Parathyroid adenoma (tissue), 2 donors: ENCODE measurements around the gene OR5AN1.

ENCODE experiments used
- H2AFZ ChIP-seq: fragments of 300-600 bp; sonication (generic); one replicate; pipeline ENCODE4 v1.7.0; 2017; ENCODE audit warnings: antibody characterized with exemption, mild to moderate bottlenecking
- H3K27ac ChIP-seq: fragments of 300-600 bp; sonication (generic); one replicate; pipeline ENCODE4 v1.7.0; 2017
- H3K27me3 ChIP-seq: fragments of 300-600 bp; sonication (generic); one replicate; pipeline ENCODE4 v1.7.0; 2017; ENCODE audit warnings: low read length; ENCODE audit not compliant: control insufficient read depth, insufficient read depth
- H3K36me3 ChIP-seq: fragments of 300-600 bp; sonication (generic); one replicate; pipeline ENCODE4 v1.7.0; 2017; ENCODE audit warnings: low read length; ENCODE audit not compliant: control insufficient read depth, insufficient read depth
- H3K4me1 ChIP-seq: fragments of 300-600 bp; sonication (generic); one replicate; pipeline ENCODE4 v1.7.0; 2017; ENCODE audit warnings: control low read depth
- H3K4me2 ChIP-seq: fragments of 300-600 bp; sonication (generic); one replicate; pipeline ENCODE4 v1.7.0; 2017; ENCODE audit warnings: low read length
- H3K4me3 ChIP-seq: fragments of 300-600 bp; sonication (generic); one replicate; pipeline ENCODE4 v1.7.0; 2017; ENCODE audit warnings: low read depth, low read length
- H3K79me2 ChIP-seq: fragments of 300-600 bp; sonication (generic); one replicate; pipeline ENCODE4 v1.7.0; 2017; ENCODE audit warnings: control low read depth
- H3K9ac ChIP-seq: fragments of 300-600 bp; sonication (generic); one replicate; pipeline ENCODE4 v1.7.0; 2017; ENCODE audit warnings: mild to moderate bottlenecking
- H3K9me3 ChIP-seq: fragments of 300-600 bp; sonication (generic); one replicate; pipeline ENCODE4 v1.7.0; 2017; ENCODE audit warnings: low read length; ENCODE audit not compliant: control insufficient read depth
- TF ChIP-seq, protein P1 (sequence below): fragments of 300-600 bp; sonication (generic); IDR thresholded peaks from one replicate; pipeline ENCODE4 v1.7.0; 2017; ENCODE audit warnings: antibody characterized with exemption, mild to moderate bottlenecking
- donor health status: primary hyperparathyroidism.

The OR5AN1 gene

DNA sequence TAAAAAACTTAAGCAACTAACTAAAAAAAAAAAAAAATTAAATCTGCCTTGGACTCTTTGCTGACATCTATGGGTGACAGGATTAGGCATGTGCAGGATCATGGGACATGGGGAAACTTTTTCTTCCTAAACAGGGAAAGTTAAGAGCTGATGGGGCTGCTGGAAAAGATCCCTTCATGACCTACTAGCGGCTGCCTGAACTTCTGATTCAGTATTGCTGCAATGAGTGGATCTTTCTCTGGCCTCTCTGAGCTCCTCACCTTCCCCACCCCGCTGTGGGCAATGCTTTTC lies 42.5 kb downstream of the OR5AN1 start:
- H3K27ac ChIP-seq: no peak overlapping the region
- H3K79me2 ChIP-seq: no peaks in the 10 kb centered on the region
- no peaks in the 10 kb centered on the region for H3K4me1 ChIP-seq
- H2AFZ ChIP-seq: no peak overlapping the region
- H3K27me3 ChIP-seq: no peaks in the 10 kb centered on the region
- H3K9me3 ChIP-seq: no peaks in the 10 kb centered on the region
- H3K4me2 ChIP-seq: no peak overlapping the region
- H3K9ac ChIP-seq: no peak overlapping the region
- no peaks in the 10 kb centered on the region for H3K36me3 ChIP-seq
- TF ChIP-seq, protein P1, sequence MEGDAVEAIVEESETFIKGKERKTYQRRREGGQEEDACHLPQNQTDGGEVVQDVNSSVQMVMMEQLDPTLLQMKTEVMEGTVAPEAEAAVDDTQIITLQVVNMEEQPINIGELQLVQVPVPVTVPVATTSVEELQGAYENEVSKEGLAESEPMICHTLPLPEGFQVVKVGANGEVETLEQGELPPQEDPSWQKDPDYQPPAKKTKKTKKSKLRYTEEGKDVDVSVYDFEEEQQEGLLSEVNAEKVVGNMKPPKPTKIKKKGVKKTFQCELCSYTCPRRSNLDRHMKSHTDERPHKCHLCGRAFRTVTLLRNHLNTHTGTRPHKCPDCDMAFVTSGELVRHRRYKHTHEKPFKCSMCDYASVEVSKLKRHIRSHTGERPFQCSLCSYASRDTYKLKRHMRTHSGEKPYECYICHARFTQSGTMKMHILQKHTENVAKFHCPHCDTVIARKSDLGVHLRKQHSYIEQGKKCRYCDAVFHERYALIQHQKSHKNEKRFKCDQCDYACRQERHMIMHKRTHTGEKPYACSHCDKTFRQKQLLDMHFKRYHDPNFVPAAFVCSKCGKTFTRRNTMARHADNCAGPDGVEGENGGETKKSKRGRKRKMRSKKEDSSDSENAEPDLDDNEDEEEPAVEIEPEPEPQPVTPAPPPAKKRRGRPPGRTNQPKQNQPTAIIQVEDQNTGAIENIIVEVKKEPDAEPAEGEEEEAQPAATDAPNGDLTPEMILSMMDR: no peak
- no peak overlapping the region for H3K4me3 ChIP-seq

DNA sequence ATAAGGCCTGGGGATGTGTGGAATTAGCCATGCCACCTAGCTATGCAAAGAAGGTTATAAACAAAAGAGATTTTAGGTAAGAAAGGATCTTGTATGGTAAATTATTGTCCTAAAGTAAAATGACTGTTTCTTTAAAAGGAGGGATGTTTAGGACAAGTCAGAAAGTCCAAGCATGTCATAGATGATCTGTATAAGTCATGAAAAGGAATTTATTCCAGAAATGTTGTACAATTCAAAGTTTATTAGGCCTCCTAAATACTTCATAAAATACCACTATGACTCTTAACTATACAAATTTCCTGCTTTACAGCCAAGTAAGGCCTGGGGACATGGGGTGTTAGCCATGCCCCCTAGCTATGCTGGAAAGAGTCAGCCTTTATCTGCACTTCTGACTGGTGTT lies 44.9 kb downstream of the OR5AN1 start:
- no peaks in the 10 kb centered on the region for H3K27me3 ChIP-seq
- no peaks in the 10 kb centered on the region for H3K9me3 ChIP-seq
- TF ChIP-seq, protein P1: no peak
- H3K9ac ChIP-seq: no peak overlapping the region
- H3K4me2 ChIP-seq: no peak overlapping the region
- H3K79me2 ChIP-seq: no peaks in the 10 kb centered on the region
- H2AFZ ChIP-seq: no peak overlapping the region
- no peaks in the 10 kb centered on the region for H3K4me1 ChIP-seq
- no peak overlapping the region for H3K27ac ChIP-seq
- H3K36me3 ChIP-seq: no peaks in the 10 kb centered on the region
- no peak overlapping the region for H3K4me3 ChIP-seq

DNA sequence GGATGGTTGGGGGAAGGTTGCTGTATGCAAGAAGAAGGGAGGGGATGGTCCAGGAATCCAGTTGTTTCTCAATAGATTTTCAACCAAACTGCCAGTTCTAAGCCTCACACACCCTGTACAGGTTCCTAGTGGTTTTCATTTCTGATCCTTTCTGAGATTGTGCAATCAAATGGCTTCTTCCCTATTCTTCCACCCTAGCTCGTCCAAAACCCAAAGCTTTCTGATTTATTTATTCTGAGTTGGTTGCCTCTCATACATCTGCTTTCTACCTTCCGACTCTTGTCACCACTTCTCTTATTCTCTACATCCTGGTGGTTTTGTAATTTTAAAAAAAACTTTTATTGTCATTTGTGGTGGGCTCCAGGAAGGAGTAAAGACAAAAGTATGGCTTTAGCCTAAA lies 55.0 kb downstream of the OR5AN1 start:
- H3K4me1 ChIP-seq: no peaks in the 10 kb centered on the region
- H3K4me3 ChIP-seq: no peak overlapping the region
- no peak overlapping the region for H3K9ac ChIP-seq
- no peaks in the 10 kb centered on the region for H3K79me2 ChIP-seq
- H3K9me3 ChIP-seq: no peaks in the 10 kb centered on the region
- TF ChIP-seq, protein P1: no peak
- H3K27ac ChIP-seq: no peak overlapping the region
- no peak overlapping the region for H3K4me2 ChIP-seq
- no peak overlapping the region for H2AFZ ChIP-seq
- no peaks in the 10 kb centered on the region for H3K27me3 ChIP-seq
- H3K36me3 ChIP-seq: no peaks in the 10 kb centered on the region

DNA sequence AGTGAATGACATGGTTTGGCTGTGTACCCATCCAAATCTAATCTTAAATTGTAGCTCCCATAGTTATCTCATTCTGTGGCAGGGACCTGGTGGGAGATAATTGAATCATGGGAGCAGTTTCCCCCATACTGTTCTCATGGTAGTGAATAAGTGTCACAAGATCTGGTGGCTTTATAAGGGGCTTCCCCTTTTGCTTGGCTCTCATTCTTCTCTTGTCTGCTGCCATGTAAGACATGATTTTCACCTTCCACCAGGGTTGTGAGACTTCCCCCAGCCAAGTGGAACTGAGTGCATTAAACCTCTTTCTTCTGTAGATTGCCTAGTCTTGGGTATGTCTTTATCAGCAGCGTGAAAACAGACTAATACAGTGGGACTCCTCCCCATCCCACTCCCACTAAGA lies 56.4 kb downstream of the OR5AN1 start:
- no peaks in the 10 kb centered on the region for H3K27me3 ChIP-seq
- no peaks in the 10 kb centered on the region for H3K4me1 ChIP-seq
- no peak overlapping the region for H3K27ac ChIP-seq
- no peaks in the 10 kb centered on the region for H3K79me2 ChIP-seq
- H3K9me3 ChIP-seq: no peaks in the 10 kb centered on the region
- H3K9ac ChIP-seq: no peak overlapping the region
- no peak overlapping the region for H2AFZ ChIP-seq
- H3K4me3 ChIP-seq: no peak overlapping the region
- TF ChIP-seq, protein P1: no peak
- no peak overlapping the region for H3K4me2 ChIP-seq
- no peaks in the 10 kb centered on the region for H3K36me3 ChIP-seq

DNA sequence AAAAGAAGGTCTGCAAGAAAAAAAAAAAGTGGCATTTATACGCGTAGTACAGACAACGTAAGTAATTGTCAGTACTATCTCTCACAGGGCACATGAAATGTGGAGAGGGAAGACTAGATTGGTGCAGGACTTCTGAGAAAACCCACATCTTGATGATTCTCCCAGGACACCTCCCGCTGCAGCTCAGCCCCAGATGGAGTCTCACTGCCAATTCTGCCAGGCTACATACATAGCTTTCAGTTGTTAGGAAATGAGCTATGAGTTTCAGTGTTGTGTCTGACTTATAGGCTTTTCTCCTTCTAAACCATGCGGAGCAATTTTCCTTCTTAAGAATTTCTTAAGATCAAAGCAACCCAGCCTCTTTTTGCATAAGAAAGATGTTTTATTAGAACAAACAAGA lies 57.9 kb downstream of the OR5AN1 start:
- no peaks in the 10 kb centered on the region for H3K79me2 ChIP-seq
- TF ChIP-seq, protein P1: no peak

More for the DNA sequence above, 57.9 kb downstream of the OR5AN1 start:
- Histone ChIP-seq H3K27me3 (no peaks in the 10 kb centered on the region), H2AFZ (no peak overlapping the region), H3K36me3 (no peaks in the 10 kb centered on the region), H3K27ac (no peak overlapping the region), H3K9me3 (no peaks in the 10 kb centered on the region), H3K4me1 (no peaks in the 10 kb centered on the region), H3K4me3 (no peak overlapping the region), H3K9ac (no peak overlapping the region), H3K4me2 (no peak overlapping the region)
